DMS53 treated with DMSO at 0.1 percent for 48 hours (cell line): ENCODE measurements around the gene LCE1D.

Experiments
- DNase-seq: peaks from one replicate; lab custom pipeline; 2025; ENCODE audit not compliant: unreplicated experiment; lab: John Stamatoyannopoulos, UW

The LCE1D gene

GRCh38 chr1:152796421-152796820, at the start of gene LCE1D:
Gene LCE1D (plus strand): TSS chr1:152796721. CDS start chr1:152797795, 1,074 bp downstream.
- no peak for DNase-seq

GRCh38 chr1:152747831-152748230, 48.7 kb upstream of the LCE1D start:
- DNase-seq: no peak

- DNase-seq: no peak
Measured at GRCh38 chr1:152752225-152752624, 44.3 kb upstream of the LCE1D start.

- DNase-seq: no peak
Measured at GRCh38 chr1:152753586-152753985, 42.9 kb upstream of the LCE1D start.

GRCh38 chr1:152756872-152757271, 39.6 kb upstream of the LCE1D start:
- no peak for DNase-seq

GRCh38 chr1:152757747-152758146, 38.8 kb upstream of the LCE1D start, which contains the start of gene KPRP:
Gene KPRP (plus strand): TSS chr1:152758025. CDS start chr1:152759589, 1,564 bp downstream.
- DNase-seq: no peak

- DNase-seq: no peak
Measured at GRCh38 chr1:152758636-152759035, 37.9 kb upstream of the LCE1D start.

- no peak for DNase-seq
Measured at GRCh38 chr1:152759453-152760173, 36.9 kb upstream of the LCE1D start.

GRCh38 chr1:152760551-152761190, 35.9 kb upstream of the LCE1D start:
- DNase-seq: no peak

GRCh38 chr1:152761609-152762213, 34.8 kb upstream of the LCE1D start:
- no peak for DNase-seq

GRCh38 chr1:152768847-152769533, 27.5 kb upstream of the LCE1D start:
- DNase-seq: no peak

GRCh38 chr1:152770411-152770810, 26.1 kb upstream of the LCE1D start:
- DNase-seq: no peak

GRCh38 chr1:152774875-152775274, 21.6 kb upstream of the LCE1D start, which contains the start of gene LCE1F:
Gene LCE1F (plus strand): TSS chr1:152775140. CDS start chr1:152776372, 1,232 bp downstream.
- no peak for DNase-seq

GRCh38 chr1:152776361-152776760, 20.2 kb upstream of the LCE1D start:
- DNase-seq: no peak

GRCh38 chr1:152777510-152778137, 18.9 kb upstream of the LCE1D start:
- no peak for DNase-seq

GRCh38 chr1:152783095-152783494, 13.4 kb upstream of the LCE1D start:
- DNase-seq: no peak

GRCh38 chr1:152786077-152786476, 10.4 kb upstream of the LCE1D start, which contains the start of gene LCE1E:
Gene LCE1E (plus strand): TSS chr1:152786257. CDS start chr1:152787300, 1,043 bp downstream.
- no peak for DNase-seq

GRCh38 chr1:152795686-152796085, 835 bp upstream of the LCE1D start:
- DNase-seq: no peak

GRCh38 chr1:152801333-152801732, 4.8 kb downstream of the LCE1D start:
- DNase-seq: no peak

GRCh38 chr1:152806576-152806975, 10.1 kb downstream of the LCE1D start, which contains the start of gene LCE1C:
Gene LCE1C (minus strand): TSS chr1:152806651. CDS start chr1:152805478, 1,173 bp downstream.
- no peak for DNase-seq

- DNase-seq: no peak
Measured at GRCh38 chr1:152811050-152811449, 14.5 kb downstream of the LCE1D start.
